Stimulated activated naive CD8-positive, alpha-beta T cell treated with anti-CD3 and anti-CD28 coated beads, Interleukin-15, Interleukin-2, amounts not matched to agents 100 ng/mL and 50 ng/mL, for 24 hours (primary cell): ENCODE data around the gene ZFAND6.
"Not testable (repeated sequence)": the region's sequence is repeated elsewhere in the genome, so short reads cannot be mapped to it uniquely, and the experiment has no call there.

Experiments used
- H3K27ac Mint-ChIP-seq: one replicate; pipeline ENCODE4 v1.8.0; 2021; ENCODE audit warnings: mild to moderate bottlenecking, mixed read lengths
- H3K27me3 Mint-ChIP-seq: one replicate; pipeline ENCODE4 v1.8.0; 2021; ENCODE audit warnings: mixed read lengths
- H3K36me3 Mint-ChIP-seq: one replicate; pipeline ENCODE4 v1.8.0; 2021; ENCODE audit warnings: low read depth, mixed read lengths
- H3K4me1 Mint-ChIP-seq: one replicate; pipeline ENCODE4 v1.8.0; 2021; ENCODE audit warnings: low read depth, mixed read lengths
- H3K4me3 Mint-ChIP-seq: one replicate; pipeline ENCODE4 v1.8.0; 2021; ENCODE audit warnings: mild to moderate bottlenecking, mixed read lengths
- H3K9me3 Mint-ChIP-seq: one replicate; pipeline ENCODE4 v1.8.0; 2021; ENCODE audit warnings: mixed read lengths

The ZFAND6 gene

DNA sequence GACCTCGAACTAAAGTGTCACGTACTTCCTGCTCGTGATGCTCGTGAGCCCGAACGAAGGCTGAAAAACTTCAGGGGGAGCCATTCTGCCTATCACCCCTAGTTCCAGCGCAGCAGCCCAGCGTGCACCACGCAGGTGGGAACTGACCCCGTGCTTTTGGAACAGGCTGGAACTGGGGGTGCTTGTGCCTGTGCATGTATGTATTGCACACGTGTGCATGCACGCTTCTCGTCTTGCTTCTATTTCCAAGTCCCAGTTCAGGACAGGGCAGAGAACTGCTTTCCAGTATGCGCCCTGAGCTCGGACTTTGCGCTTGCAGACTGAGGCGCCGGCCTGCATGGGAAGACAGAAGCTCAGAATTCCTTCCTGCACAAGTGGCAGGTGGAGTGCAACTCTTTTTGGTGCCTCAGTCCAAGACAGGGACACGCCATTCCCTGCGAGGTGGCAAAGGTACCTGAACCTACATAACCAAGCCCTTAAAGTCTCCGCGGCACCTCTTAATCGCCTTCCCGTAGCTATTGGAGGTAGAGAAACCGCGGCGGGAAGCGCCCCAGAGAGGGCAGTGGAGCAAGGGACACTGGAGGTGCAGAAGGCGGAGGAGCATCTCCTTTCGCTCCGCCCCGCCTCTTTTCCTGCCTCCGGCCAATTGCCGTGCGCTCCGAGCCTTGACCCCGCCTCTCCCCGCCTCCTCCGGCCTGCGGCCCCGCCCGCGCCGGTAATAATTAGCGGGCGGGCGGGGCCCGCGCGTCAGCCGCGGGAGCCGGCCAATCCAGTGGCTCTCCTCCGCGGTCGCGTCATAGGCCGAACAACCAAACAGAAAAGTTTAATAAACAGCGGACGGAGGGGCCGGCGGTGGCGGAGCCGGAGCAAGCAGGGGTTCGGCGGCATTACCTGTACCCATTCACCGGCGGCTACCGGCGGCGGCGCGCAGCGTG lies at the start of gene ZFAND6:
TSS of gene ZFAND6 (plus strand) at position 826 of the 935 bp plus-strand sequence. CDS start 60,669 bp downstream, outside the sequence.
- Mint-ChIP-seq H3K4me1 (peaks cover 47% of the 10 kb centered on the region), H3K9me3 (no peaks in the 10 kb centered on the region), H3K36me3 (no peaks in the 10 kb centered on the region), H3K4me3 (peak within 1 kb of the TSS; percentile 88), H3K27me3 (peaks cover 3% of the 10 kb centered on the region), H3K27ac (peak within 1 kb of the TSS; percentile 87)

DNA sequence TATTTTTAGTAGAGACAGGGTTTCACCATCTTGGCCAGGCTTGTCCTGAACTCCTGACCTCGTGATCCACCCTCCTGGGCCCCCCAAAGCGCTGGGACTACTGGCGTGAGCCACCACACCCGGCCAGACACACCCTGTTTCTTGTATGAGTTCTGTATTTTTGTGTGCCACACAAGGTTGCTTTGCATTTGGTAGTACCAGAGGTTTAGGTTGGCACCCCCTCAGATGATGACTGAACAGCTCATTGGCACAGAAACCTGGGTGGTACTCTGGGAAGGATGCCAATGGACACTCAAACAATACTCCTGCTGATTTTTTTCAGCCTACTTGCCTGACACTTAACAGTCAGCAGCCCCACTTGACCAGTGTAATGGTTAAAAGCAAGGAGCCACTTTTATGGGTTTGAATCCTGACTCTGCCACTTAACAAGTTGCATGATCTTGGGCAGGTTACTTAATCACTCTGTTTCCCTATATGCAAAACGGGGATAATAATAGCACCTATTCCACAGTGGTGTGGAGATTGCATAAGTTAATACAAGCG lies 49.3 kb upstream of the ZFAND6 start:
- H3K4me3 Mint-ChIP-seq, result no peak overlapping the region
- no peaks in the 10 kb centered on the region for H3K36me3 Mint-ChIP-seq
- no peak overlapping the region for H3K27ac Mint-ChIP-seq
- no peaks in the 10 kb centered on the region for H3K27me3 Mint-ChIP-seq
- H3K9me3 Mint-ChIP-seq, result no peaks in the 10 kb centered on the region
- peaks cover 16% of the 10 kb centered on the region for H3K4me1 Mint-ChIP-seq

DNA sequence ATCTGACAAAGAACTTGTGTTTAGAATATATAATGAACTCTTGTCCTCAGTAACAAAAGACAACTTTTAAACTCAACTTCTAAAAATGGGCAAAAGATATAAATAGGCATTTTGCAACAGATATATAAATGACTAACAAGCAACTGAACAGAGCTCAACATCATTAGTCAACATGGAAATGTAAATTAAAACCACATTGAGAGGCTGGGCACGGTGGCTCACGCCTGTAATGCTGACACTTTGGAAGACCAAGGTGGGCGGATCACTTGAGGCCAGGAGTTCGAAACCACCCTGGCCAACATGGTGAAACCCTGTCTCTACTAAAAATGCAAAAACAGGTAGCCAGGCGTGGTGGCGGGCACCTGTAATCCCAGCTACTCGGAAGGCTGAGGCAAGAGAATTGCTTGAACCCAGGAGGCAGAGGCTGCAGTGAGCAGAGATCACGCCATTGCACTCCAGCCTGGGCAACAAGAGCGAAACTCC lies 48.4 kb upstream of the ZFAND6 start:
- H3K4me3 Mint-ChIP-seq, H3K36me3 Mint-ChIP-seq, H3K27ac Mint-ChIP-seq, H3K9me3 Mint-ChIP-seq, H3K27me3 Mint-ChIP-seq: not testable (repeated sequence)
- peaks cover 16% of the 10 kb centered on the region for H3K4me1 Mint-ChIP-seq

DNA sequence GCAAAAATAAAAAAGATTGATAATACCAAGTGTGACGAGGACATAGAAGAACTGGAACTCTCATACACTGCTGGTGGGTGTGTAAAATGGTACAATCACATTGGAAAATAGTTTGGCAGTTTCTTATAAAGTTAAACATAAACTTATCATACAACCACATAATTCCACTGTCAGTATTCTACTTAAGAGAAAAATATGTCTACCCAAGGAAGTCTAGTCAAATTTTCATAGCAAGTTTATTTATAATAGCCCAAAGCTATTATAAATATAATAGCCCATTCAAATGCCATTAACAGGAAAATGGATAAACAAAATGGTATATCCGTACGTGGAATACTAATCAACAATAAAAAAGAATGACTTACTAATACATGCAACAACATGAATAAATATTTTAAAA lies 47.9 kb upstream of the ZFAND6 start:
- no peak overlapping the region for H3K4me3 Mint-ChIP-seq
- H3K27me3 Mint-ChIP-seq, result no peaks in the 10 kb centered on the region
- peaks cover 16% of the 10 kb centered on the region for H3K4me1 Mint-ChIP-seq
- no peak overlapping the region for H3K27ac Mint-ChIP-seq
- no peaks in the 10 kb centered on the region for H3K36me3 Mint-ChIP-seq
- no peaks in the 10 kb centered on the region for H3K9me3 Mint-ChIP-seq

DNA sequence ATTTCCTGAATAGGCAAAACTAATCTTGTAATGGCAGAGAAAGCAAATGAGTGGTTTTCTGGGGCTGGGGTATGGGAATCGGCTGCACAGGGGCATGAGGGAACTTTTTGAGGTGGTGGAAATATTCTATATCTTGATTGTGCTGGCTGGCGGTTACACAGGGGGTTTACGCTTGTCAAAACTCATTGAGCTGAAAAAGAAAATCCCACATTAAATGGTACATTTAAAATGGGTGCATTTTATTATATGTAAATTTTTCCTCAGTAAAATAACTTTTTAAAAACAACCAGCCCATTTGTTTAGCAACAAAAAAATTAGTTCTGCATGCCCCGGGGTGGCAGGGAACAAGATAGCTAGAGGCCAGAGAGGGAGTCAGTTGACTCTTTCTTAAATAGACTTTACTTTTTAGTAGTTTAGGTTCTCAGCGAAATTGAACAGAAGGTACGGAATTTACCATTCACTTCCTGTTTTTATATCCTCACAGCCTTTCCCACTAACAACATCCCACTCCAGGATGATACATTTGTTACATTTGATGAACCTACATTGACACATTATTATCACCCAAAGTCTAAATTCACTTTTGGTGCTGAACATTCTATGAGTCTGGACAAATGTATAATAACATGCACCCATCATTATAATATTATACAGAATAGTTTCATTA lies 47.3 kb upstream of the ZFAND6 start:
- peaks cover 16% of the 10 kb centered on the region for H3K4me1 Mint-ChIP-seq
- H3K36me3 Mint-ChIP-seq, result no peaks in the 10 kb centered on the region

DNA sequence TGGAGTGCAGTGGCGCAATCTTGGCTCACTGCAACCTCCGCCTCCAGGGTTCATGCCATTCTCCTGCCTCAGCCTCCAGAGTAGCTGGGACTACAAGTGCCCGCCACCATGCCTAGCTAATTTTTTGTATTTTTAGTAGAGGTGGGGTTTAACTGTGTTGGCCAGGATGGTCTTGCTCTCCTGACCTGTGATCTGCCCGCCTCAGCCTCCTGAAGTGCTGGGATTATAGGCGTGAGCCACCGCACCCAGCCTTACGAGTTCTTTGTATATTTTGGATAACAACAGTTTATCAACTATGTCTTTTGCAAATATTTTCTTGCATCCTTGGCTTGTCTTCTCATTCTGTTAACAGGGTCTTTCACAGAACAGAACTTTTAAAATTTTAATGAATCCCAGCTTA lies 45.3 kb upstream of the ZFAND6 start:
- H3K27me3 Mint-ChIP-seq, H3K9me3 Mint-ChIP-seq, H3K36me3 Mint-ChIP-seq, H3K27ac Mint-ChIP-seq, H3K4me3 Mint-ChIP-seq: not testable (repeated sequence)
- H3K4me1 Mint-ChIP-seq, result peaks cover 16% of the 10 kb centered on the region

More for the DNA sequence above, 47.3 kb upstream of the ZFAND6 start:
- H3K4me3 Mint-ChIP-seq, result no peak overlapping the region
- H3K27me3 Mint-ChIP-seq, result no peaks in the 10 kb centered on the region
- H3K27ac Mint-ChIP-seq, result no peak overlapping the region
- H3K9me3 Mint-ChIP-seq, result no peaks in the 10 kb centered on the region

DNA sequence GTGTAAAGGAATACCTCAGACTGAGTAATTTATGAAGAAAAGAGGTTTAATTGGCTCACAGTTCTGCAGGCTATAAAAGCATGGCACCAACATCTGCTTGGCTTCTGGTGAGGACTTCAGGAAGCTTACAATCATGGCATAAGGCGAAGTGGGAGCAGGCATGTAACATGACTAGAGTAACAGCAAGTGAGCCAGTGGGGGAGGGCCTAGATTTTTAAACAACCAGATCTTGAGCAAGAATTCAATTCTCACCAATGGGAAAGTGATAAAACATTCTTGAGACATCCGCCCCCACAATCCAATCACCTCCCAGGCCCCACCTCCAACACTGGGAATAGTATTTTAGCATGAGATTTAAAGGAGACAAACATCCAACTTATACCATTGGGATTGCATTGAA lies 44.3 kb upstream of the ZFAND6 start:
- no peaks in the 10 kb centered on the region for H3K27me3 Mint-ChIP-seq
- H3K36me3 Mint-ChIP-seq, result no peaks in the 10 kb centered on the region
- peaks cover 19% of the 10 kb centered on the region for H3K4me1 Mint-ChIP-seq
- no peak overlapping the region for H3K27ac Mint-ChIP-seq
- no peak overlapping the region for H3K4me3 Mint-ChIP-seq
- no peaks in the 10 kb centered on the region for H3K9me3 Mint-ChIP-seq

DNA sequence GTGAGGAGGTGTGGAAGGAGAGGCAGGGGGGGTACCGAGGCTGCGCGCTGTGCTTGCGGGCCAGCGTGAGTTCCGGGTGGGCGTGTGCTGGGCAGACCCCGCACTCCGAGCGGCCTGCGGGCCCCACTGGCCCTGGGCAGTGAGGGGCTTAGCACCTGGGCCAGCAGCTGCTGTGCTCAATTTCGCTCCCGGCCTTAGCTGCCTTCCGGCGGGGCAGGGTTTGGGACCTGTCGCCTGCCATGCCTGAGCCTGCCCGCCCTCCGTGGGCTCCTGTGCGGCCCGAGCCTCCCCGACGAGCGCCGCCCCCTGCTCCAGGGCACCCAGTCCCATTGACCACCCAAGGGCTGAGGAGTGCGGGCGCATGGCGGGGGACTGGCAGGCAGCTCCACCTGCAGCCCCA lies 43.0 kb upstream of the ZFAND6 start:
- not testable (repeated sequence) for H3K27ac Mint-ChIP-seq, H3K36me3 Mint-ChIP-seq, H3K27me3 Mint-ChIP-seq, H3K4me3 Mint-ChIP-seq, H3K9me3 Mint-ChIP-seq
- peaks cover 16% of the 10 kb centered on the region for H3K4me1 Mint-ChIP-seq

DNA sequence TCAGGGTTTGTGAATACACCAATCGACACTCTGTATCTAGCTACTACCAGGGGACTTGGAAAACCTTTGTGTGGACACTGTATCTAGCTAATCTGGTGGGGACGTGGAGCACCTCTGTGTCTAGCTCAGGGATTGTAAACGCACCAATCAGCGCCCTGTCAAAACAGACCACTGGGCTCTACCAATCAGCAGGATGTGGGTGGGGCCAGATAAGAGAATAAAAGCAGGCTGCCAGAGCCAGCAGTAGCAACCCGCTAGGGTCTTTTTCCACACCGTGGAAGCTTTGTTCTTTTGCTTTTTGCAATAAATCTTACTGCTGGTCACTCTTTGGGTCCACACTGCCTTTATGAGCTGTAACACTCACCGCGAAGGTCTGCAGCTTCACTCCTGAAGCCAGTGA lies 42.3 kb upstream of the ZFAND6 start:
- H3K27me3 Mint-ChIP-seq, H3K27ac Mint-ChIP-seq, H3K4me3 Mint-ChIP-seq, H3K36me3 Mint-ChIP-seq, H3K9me3 Mint-ChIP-seq: not testable (repeated sequence)
- H3K4me1 Mint-ChIP-seq, result peaks cover 19% of the 10 kb centered on the region

DNA sequence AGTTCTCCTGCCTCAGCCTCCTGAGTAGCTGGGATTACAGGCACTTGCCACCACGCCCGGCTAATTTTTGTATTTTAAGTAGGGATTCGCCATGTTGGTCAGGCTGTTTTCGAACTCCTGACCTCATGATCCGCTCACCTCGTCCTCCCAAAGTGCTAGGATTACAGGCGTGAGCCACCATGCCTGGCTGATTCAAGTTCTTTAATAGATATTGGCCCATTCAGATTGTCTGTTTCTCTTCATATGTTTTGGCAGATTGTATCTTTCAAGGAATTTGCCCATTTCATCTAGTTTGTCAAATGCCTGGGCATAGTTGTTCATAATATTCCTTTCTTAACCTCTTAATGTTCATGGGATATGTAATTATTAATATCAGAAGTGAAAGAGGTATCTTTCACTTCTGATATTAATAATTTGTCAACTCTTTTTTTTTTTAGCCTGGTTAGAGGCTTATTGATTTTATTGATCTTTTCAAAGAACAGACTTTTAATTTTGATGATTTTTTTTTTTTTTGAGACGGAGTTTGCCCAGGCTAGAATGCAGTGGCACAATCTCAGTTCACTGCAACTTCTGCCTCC lies 40.2 kb upstream of the ZFAND6 start:
- peaks cover 19% of the 10 kb centered on the region for H3K4me1 Mint-ChIP-seq
- H3K36me3 Mint-ChIP-seq, result no peaks in the 10 kb centered on the region
- H3K27me3 Mint-ChIP-seq, result no peaks in the 10 kb centered on the region
- H3K9me3 Mint-ChIP-seq, result no peaks in the 10 kb centered on the region
- H3K4me3 Mint-ChIP-seq, result no peak overlapping the region
- H3K27ac Mint-ChIP-seq, result peak overlapping the region; percentile 3

DNA sequence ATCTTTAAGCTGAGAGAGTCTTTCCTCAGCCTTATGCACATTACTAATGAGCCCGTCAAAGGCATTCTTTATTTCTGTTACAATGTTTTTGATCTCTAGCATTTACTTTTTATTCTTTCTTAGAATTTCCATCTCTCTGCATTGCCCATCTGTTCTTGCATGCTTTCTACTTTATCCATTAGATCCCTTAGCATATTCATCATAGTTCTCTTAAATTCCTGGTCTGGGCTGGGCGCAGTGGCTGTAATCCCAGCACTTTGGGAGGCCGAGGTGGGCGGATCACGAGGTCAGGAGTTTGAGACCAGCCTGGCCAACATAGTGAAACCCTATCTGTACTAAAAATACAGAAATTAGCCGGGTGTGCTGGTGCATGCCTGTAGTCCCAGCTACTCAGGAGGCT lies 39.3 kb upstream of the ZFAND6 start:
- H3K36me3 Mint-ChIP-seq, H3K27me3 Mint-ChIP-seq, H3K27ac Mint-ChIP-seq, H3K9me3 Mint-ChIP-seq, H3K4me3 Mint-ChIP-seq: not testable (repeated sequence)
- peaks cover 19% of the 10 kb centered on the region for H3K4me1 Mint-ChIP-seq

DNA sequence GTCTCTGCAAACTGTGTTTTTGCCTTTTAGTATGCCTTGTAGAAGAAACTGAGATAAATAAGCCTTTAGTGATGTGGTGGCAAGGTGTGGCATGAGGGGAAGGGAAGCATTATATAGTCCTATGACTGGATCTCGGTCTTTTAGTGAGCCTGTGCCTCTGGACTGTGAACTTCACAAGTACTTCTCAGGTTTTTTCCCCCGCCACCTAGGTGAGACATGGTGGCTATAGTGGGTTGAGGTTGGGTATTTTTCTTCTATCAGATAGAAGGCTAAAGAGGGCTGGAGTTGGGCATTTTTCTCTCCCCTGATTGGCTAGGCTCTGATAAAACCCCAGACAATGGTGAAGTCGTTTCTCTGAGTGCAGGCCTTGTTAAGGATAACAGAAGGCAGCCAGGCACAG lies 38.7 kb upstream of the ZFAND6 start:
- Mint-ChIP-seq H3K27ac (peak overlapping the region; percentile 36), H3K36me3 (no peaks in the 10 kb centered on the region), H3K9me3 (no peaks in the 10 kb centered on the region), H3K4me1 (peaks cover 19% of the 10 kb centered on the region), H3K4me3 (no peak overlapping the region), H3K27me3 (no peaks in the 10 kb centered on the region)

DNA sequence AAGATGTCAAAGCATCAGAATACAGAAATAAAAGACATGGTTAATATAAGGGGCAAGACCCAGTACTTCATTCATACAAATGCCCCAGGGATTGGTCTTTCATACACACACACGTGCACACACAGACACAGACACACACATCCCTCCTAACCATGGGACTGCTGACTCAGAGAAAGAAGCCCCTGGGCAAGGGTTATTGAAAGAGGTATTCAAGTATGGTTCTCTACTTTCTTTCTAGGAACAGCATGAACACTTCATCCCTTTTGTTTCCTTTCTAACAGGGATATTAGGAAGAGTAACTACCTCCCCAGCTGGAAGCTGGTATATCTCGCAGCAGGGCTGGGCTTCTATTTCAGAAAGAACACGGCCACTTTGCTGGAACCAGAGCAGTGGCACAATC lies 33.2 kb upstream of the ZFAND6 start:
- Mint-ChIP-seq H3K4me1 (peaks cover 14% of the 10 kb centered on the region), H3K36me3 (no peaks in the 10 kb centered on the region), H3K9me3 (no peaks in the 10 kb centered on the region), H3K27ac (no peak overlapping the region), H3K4me3 (no peak overlapping the region), H3K27me3 (no peaks in the 10 kb centered on the region)

DNA sequence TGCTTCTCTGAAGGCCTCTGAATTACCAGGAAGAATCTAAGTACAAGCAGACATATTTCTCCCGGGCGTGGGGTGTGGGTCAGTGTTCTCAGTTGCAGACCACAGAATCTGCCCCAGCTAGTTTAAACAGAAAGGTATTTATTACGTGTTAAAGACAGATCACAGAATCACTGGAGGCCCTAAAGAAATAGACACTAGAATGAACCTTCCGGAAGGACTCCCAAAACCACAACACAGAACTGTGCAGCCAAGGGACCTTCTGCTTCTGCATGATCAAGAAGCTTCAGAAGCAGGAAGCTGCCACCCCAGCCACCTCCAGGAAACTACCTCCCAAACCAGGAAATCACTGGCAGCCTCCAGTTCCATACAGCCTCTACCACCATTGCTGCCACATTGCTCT lies 32.7 kb upstream of the ZFAND6 start:
- H3K36me3 Mint-ChIP-seq, result no peaks in the 10 kb centered on the region
- H3K4me3 Mint-ChIP-seq, result no peak overlapping the region

DNA sequence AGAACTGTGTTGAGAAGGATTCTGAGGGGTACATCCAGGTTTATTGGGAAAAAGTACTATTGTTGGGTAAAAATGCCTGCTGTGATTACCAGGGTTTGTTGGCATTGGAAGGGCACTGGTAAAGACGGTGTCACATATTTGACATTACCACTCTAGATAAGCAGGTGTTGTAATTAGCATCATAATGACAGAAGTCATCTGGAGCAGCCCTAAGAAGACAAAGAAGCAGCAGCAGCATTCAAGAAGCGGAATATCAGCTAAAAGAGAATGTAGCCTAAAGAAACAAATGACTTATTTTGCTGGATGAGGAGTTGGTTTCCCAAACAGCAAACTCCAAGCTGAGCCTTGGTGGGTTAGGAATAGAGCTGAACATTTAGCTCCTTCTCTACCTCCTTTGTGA lies 30.5 kb upstream of the ZFAND6 start:
- Mint-ChIP-seq H3K4me3 (no peak overlapping the region), H3K36me3 (no peaks in the 10 kb centered on the region), H3K27me3 (no peaks in the 10 kb centered on the region), H3K4me1 (peaks cover 27% of the 10 kb centered on the region), H3K27ac (no peak overlapping the region), H3K9me3 (no peaks in the 10 kb centered on the region)

More for the DNA sequence above, 32.7 kb upstream of the ZFAND6 start:
- H3K9me3 Mint-ChIP-seq, result no peaks in the 10 kb centered on the region
- H3K4me1 Mint-ChIP-seq, result peaks cover 12% of the 10 kb centered on the region
- H3K27ac Mint-ChIP-seq, result no peak overlapping the region
- H3K27me3 Mint-ChIP-seq, result no peaks in the 10 kb centered on the region
